ENCODE data around the gene PRKAR1B.

- TF ChIP-seq CTCF (conservative IDR thresholded peaks at IDR 0.05) (no peak), ZFX (IDR thresholded peaks at IDR 0.05) (no peak)
These were observed 195.3 kb downstream of the PRKAR1B start for GRCh38 chr7:531777-532176.

Measured in C4-2B (cell line).